Measurements from ENCODE around the gene BPTF.

The BPTF gene

DNA sequence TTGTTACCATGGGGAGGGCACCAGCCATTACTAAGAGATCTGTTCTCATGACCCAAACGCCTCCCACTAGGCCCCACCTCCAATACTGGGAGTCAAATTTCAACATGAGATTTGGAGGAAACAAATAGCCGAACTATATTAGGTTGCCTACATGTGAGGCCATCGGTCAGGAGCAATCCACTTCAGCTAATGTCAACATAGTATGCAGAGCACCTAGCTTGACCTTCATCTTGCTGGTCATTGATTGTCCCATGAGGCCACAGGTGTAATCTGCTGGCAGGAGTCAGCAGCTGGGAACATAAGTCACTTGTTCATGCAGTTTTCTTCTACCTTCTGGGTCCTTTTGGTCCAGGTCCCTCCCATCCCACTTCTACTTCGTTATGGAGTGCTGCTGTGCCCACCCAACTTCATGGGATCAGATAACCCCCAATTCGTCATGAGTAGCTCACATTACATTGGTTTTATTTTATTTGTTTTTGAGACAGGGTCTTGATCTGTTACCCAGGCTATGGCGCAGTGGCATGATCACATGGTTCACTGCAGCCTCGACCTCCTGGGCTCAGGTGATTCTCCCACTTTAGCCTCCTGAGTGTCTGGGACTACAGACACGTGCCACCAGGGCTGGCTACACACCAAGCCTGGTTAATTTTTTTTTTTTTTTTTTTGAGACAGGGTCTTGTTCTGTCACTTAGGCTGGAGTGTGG lies 204.4 kb downstream of the BPTF start:
- Histone ChIP-seq H3K4me3 (no peak overlapping the region), H3K27ac (no peak overlapping the region)
